Thyroid gland (tissue), 4 donors: ENCODE measurements around the gene ZNF516. TPM values are rescaled to one million over a fixed set of nuclear protein-coding genes. Genes with fewer than 3 reads are reported as not detected.

Source experiments
- DNase-seq, 2 donors: peaks; one replicate each; pipeline ENCODE4 v3.0.0-alpha.2; 2019
- H3K27ac ChIP-seq, 3 donors: fragments of 200-600 bp; sonication (generic); 1 replicate in 2 of 3; 2 replicates in 1 of 3; pipeline ENCODE4 v1.5.1; 2016 to 2019; ENCODE audit warnings: mild to moderate bottlenecking in 1 of 3, moderate library complexity in 1 of 3
- H3K27me3 ChIP-seq: fragments of 200-600 bp; sonication (generic); one replicate; pipeline ENCODE4 v1.5.1; 2019
- H3K36me3 ChIP-seq, 2 donors: fragments of 200-600 bp; sonication (generic); one replicate each; pipeline ENCODE4 v1.5.1; 2016 to 2019
- H3K4me1 ChIP-seq, 2 donors: fragments of 200-600 bp; sonication (generic); one replicate each; pipeline ENCODE4 v1.5.1; 2017 to 2019
- H3K4me3 ChIP-seq, 3 donors: fragments of 200-600 bp; sonication (generic); replicated peaks in 1 of 3; 1 replicate in 2 of 3; 2 replicates in 1 of 3; pipeline ENCODE4 v1.5.1; 2016; ENCODE audit warnings: mild to moderate bottlenecking in 1 of 3
- H3K9me3 ChIP-seq: fragments of 200-600 bp; sonication (generic); one replicate; pipeline ENCODE4 v1.5.1; 2017
- CTCF ChIP-seq, 6 experiments: fragments of 200-600 bp in 3 of 6; fragments of 450-650 bp in 3 of 6; sonication (generic) in 3 of 6; IDR thresholded peaks; one replicate each; pipeline ENCODE4 v1.5.1; 2016 to 2019; ENCODE audit warnings: antibody characterized with exemption in 6 of 6, mild to moderate bottlenecking in 2 of 6, inconsistent platforms in 1 of 6, moderate library complexity in 1 of 6
- POLR2A ChIP-seq, 2 donors: fragments of 450-650 bp; IDR thresholded peaks; one replicate each; pipeline ENCODE4 v1.6.1; 2017; ENCODE audit warnings: antibody characterized with exemption in 2 of 2, mild to moderate bottlenecking in 2 of 2, moderate library complexity in 1 of 2
- WGBS, 2 donors: methylation state at CpG; one replicate each; pipeline ENCODE4 v1.1.5; 2017; 5-methylcytosine and 5-hydroxymethylcytosine counted together
- intact Hi-C: fragments of 100-400 bp; cut with DNase I; formaldehyde crosslinking; loops from one replicate; pipeline ENCODE4 v1.15.1; 2023
- total RNA-seq, 4 donors: library from RNA; depleted of rRNA; stranded (reverse); fragments of >200 nt; gene quantifications; one replicate each; pipeline ENCODE4 v1.2.3, GENCODE V29; 2016

ZNF516 gene
- total RNA-seq, 4 donors from 2014 or later: 25.4 to 44.8 (median 28.6) TPM

- Histone ChIP-seq H3K4me1 (no peaks in the 10 kb centered on the region), H3K27me3 (no peaks in the 10 kb centered on the region), H3K9me3 (no peaks in the 10 kb centered on the region), H3K27ac (no peak overlapping the region), H3K36me3 (peaks cover 11 to 12% of the 10 kb centered on the region in 2 donors), H3K4me3 (no peak overlapping the region)
- DNase-seq: no peak
- intact Hi-C loops: no loop called here
- WGBS, 2 donors: 95% methylated on average over 12 of the region's 12 CpGs
- TF ChIP-seq POLR2A (IDR thresholded peaks at IDR 0.05) (no peak), CTCF (IDR thresholded peaks at IDR 0.05) (no peak)
Measured at GRCh38 chr18:76359909-76360308, 135.1 kb downstream of the ZNF516 start.

GRCh38 chr18:76358774-76359173 lies 136.3 kb downstream of the ZNF516 start:
- no peak for DNase-seq
- H3K9me3 ChIP-seq: no peaks in the 10 kb centered on the region
- intact Hi-C loops: no loop called here

GRCh38 chr18:76357585-76358260 lies 137.3 kb downstream of the ZNF516 start:
- Histone ChIP-seq H3K27ac (no peak overlapping the region), H3K27me3 (no peaks in the 10 kb centered on the region), H3K36me3 (peaks cover 11 to 12% of the 10 kb centered on the region in 2 donors), H3K9me3 (no peaks in the 10 kb centered on the region), H3K4me1 (no peaks in the 10 kb centered on the region), H3K4me3 (no peak overlapping the region)
- intact Hi-C loops: no loop called here
- no peak for TF ChIP-seq CTCF (IDR thresholded peaks at IDR 0.05)
- no peak for TF ChIP-seq POLR2A (IDR thresholded peaks at IDR 0.05)
- no peak for DNase-seq
- WGBS, 2 donors: 83 to 91% methylated on average over 12 of the region's 12 CpGs

More at GRCh38 chr18:76358774-76359173, 136.3 kb downstream of the ZNF516 start:
- Histone ChIP-seq H3K27me3 (no peaks in the 10 kb centered on the region), H3K27ac (no peak overlapping the region), H3K36me3 (peaks cover 11 to 12% of the 10 kb centered on the region in 2 donors), H3K4me3 (no peak overlapping the region), H3K4me1 (no peaks in the 10 kb centered on the region)
- TF ChIP-seq POLR2A (IDR thresholded peaks at IDR 0.05) (no peak), CTCF (IDR thresholded peaks at IDR 0.05) (no peak)
- 83 to 86% methylated on average over 8 of the region's 8 CpGs for WGBS, 2 donors

- DNase-seq: no peak
- 89 to 91% methylated on average over 25 to 26 of the region's 26 CpGs for WGBS, 2 donors
- Histone ChIP-seq H3K9me3 (no peaks in the 10 kb centered on the region), H3K27ac (no peak overlapping the region), H3K27me3 (no peaks in the 10 kb centered on the region), H3K4me3 (no peak overlapping the region), H3K36me3 (peaks cover 6 to 11% of the 10 kb centered on the region in 2 donors), H3K4me1 (no peaks in the 10 kb centered on the region)
- intact Hi-C loops: no loop called here
- no peak for TF ChIP-seq POLR2A (IDR thresholded peaks at IDR 0.05)
- TF ChIP-seq CTCF (IDR thresholded peaks at IDR 0.05): no peak
Measured at GRCh38 chr18:76357174-76357573, 137.9 kb downstream of the ZNF516 start.

GRCh38 chr18:76356666-76357065 lies 138.4 kb downstream of the ZNF516 start:
- peaks cover 1 to 11% of the 10 kb centered on the region in 2 donors for H3K36me3 ChIP-seq
- no peak overlapping the region for H3K4me3 ChIP-seq
- no peaks in the 10 kb centered on the region for H3K4me1 ChIP-seq
- H3K27ac ChIP-seq: no peak overlapping the region
- no peaks in the 10 kb centered on the region for H3K9me3 ChIP-seq
- DNase-seq: no peak
- TF ChIP-seq CTCF (IDR thresholded peaks at IDR 0.05) (no peak), POLR2A (IDR thresholded peaks at IDR 0.05) (no peak)
- intact Hi-C loops: no loop called here
- H3K27me3 ChIP-seq: no peaks in the 10 kb centered on the region
- WGBS, 2 donors: 94 to 96% methylated on average over 10 of the region's 10 CpGs
